Tibial nerve (tissue), 4 donors: Measurements from ENCODE around the gene LIPM.

ENCODE experiments used
- EP300 ChIP-seq, 2 donors: sonication (generic); formaldehyde crosslinking; IDR thresholded peaks; one replicate each; pipeline ENCODE4 v1.6.1; 2017; ENCODE audit warnings: antibody characterized with exemption in 2 of 2, mild to moderate bottlenecking in 1 of 2
- POLR2A ChIP-seq, 2 donors: fragments of 450-650 bp; IDR thresholded peaks; one replicate each; pipeline ENCODE4 v1.6.1; 2017; ENCODE audit warnings: antibody characterized with exemption in 2 of 2, mild to moderate bottlenecking in 2 of 2, moderate library complexity in 2 of 2
- TF ChIP-seq, protein P1 (sequence below), 5 experiments: fragments of 200-600 bp in 3 of 5; fragments of 450-650 bp in 2 of 5; sonication (generic) in 3 of 5; IDR thresholded peaks; one replicate each; pipeline ENCODE4 v1.5.1; 2016 to 2019; ENCODE audit warnings: antibody characterized with exemption in 5 of 5, mild to moderate bottlenecking in 3 of 5, moderate library complexity in 2 of 5

DNA sequence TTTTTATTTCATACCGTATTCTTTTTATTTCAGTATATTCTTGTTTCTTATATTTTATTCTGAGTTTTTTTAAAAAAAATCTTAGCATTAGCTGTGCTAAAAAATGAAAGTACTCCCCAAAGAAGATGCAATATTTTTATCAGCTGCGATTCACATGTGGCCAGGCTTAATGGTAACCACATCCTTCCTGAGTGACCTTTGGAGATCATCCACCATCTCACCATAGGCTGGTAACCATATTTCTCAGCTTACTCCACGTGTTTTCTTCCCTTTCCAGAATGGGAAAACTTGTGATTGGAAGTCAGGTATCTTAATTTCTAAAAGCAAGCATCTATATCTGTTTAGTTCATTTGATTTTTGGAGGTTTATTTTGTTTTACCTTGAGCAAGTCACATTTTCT lies 18.8 kb upstream of the LIPM start:
- TF ChIP-seq, protein P1, sequence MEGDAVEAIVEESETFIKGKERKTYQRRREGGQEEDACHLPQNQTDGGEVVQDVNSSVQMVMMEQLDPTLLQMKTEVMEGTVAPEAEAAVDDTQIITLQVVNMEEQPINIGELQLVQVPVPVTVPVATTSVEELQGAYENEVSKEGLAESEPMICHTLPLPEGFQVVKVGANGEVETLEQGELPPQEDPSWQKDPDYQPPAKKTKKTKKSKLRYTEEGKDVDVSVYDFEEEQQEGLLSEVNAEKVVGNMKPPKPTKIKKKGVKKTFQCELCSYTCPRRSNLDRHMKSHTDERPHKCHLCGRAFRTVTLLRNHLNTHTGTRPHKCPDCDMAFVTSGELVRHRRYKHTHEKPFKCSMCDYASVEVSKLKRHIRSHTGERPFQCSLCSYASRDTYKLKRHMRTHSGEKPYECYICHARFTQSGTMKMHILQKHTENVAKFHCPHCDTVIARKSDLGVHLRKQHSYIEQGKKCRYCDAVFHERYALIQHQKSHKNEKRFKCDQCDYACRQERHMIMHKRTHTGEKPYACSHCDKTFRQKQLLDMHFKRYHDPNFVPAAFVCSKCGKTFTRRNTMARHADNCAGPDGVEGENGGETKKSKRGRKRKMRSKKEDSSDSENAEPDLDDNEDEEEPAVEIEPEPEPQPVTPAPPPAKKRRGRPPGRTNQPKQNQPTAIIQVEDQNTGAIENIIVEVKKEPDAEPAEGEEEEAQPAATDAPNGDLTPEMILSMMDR (IDR thresholded peaks at IDR 0.05), result no peak
- TF ChIP-seq POLR2A (IDR thresholded peaks at IDR 0.05) (no peak), EP300 (IDR thresholded peaks at IDR 0.05) (no peak)
